CD14-positive monocyte (primary cell): ENCODE data around the gene NUP42. TPM values are rescaled to one million over a fixed set of nuclear protein-coding genes. Genes with fewer than 3 reads are reported as not detected.

Experiments
- DNase-seq, 3 donors: peaks; one replicate each; pipeline ENCODE4 v3.0.0-alpha.2; 2011 to 2022
- H2AFZ ChIP-seq: 2 replicates; pipeline ENCODE4 v1.6.0; 2012; ENCODE audit warnings: mild to moderate bottlenecking, low read depth, low read length, inconsistent platforms; ENCODE audit not compliant: insufficient read depth, poor library complexity, severe bottlenecking
- H3K27ac ChIP-seq, 2 donors: 1 replicate in 1 of 2; 2 replicates in 1 of 2; pipeline ENCODE4 v1.5.1; 2012 to 2013; ENCODE audit warnings: low read length in 2 of 2, control low read depth in 1 of 2, inconsistent platforms in 1 of 2, low read depth in 1 of 2, mild to moderate bottlenecking in 1 of 2
- H3K27me3 ChIP-seq, 2 donors: one replicate each; pipeline versions ENCODE4 v1.6.0 to v1.6.1; 2011 to 2013; ENCODE audit warnings: low read length in 2 of 2; ENCODE audit not compliant: control insufficient read depth in 2 of 2, insufficient read depth in 2 of 2
- H3K36me3 ChIP-seq, 2 donors: replicated peaks in 1 of 2; 1 replicate in 1 of 2; 2 replicates in 1 of 2; pipeline versions ENCODE4 v1.5.1 to v1.6.1; 2012 to 2013; ENCODE audit warnings: low read length in 2 of 2, control low read depth in 1 of 2, inconsistent platforms in 1 of 2, mild to moderate bottlenecking in 1 of 2; ENCODE audit not compliant: insufficient read depth in 2 of 2, control insufficient read depth in 1 of 2
- H3K4me1 ChIP-seq, 2 donors: 1 replicate in 1 of 2; 2 replicates in 1 of 2; pipeline versions ENCODE4 v1.5.1 to v1.6.1; 2012 to 2013; ENCODE audit warnings: low read length in 2 of 2, control low read depth in 1 of 2, inconsistent platforms in 1 of 2, mild to moderate bottlenecking in 1 of 2, moderate library complexity in 1 of 2; ENCODE audit not compliant: insufficient read depth in 2 of 2, control insufficient read depth in 1 of 2
- H3K4me2 ChIP-seq: replicated peaks from 2 replicates; pipeline ENCODE3; 2012; ENCODE audit warnings: low read length, moderate library complexity, mild to moderate bottlenecking; ENCODE audit not compliant: poor library complexity, severe bottlenecking; ENCODE audit errors: extremely low read depth
- H3K4me3 ChIP-seq, 3 experiments: fragments of 200-600 bp in 1 of 3; sonication (generic) in 1 of 3; replicated peaks in 1 of 3; 1 replicate in 2 of 3; 2 replicates in 1 of 3; pipeline ENCODE4 v1.5.1; 2011 to 2013; ENCODE audit warnings: low read length in 3 of 3, mild to moderate bottlenecking in 3 of 3, control low read depth in 2 of 3, low read depth in 2 of 3, inconsistent platforms in 1 of 3, moderate library complexity in 1 of 3
- H3K79me2 ChIP-seq: 2 replicates; pipeline ENCODE4 v1.6.0; 2012; ENCODE audit warnings: mild to moderate bottlenecking, control low read depth, inconsistent platforms, low read length, moderate library complexity; ENCODE audit not compliant: insufficient read depth
- H3K9ac ChIP-seq: 2 replicates; pipeline ENCODE4 v1.6.0; 2017; ENCODE audit warnings: low read length, mild to moderate bottlenecking; ENCODE audit not compliant: insufficient read depth, poor library complexity, severe bottlenecking
- H3K9me3 ChIP-seq, 2 donors: replicated peaks in 1 of 2; 1 replicate in 1 of 2; 2 replicates in 1 of 2; pipeline versions ENCODE4 v1.5.1 to v1.6.1; 2012 to 2013; ENCODE audit warnings: low read length in 2 of 2, control low read depth in 1 of 2; ENCODE audit not compliant: control insufficient read depth in 1 of 2, insufficient read depth in 1 of 2
- H4K20me1 ChIP-seq: 2 replicates; pipeline ENCODE4 v1.6.0; 2012; ENCODE audit warnings: mild to moderate bottlenecking, low read length, control low read depth, moderate library complexity; ENCODE audit not compliant: insufficient read depth
- H3K27ac Mint-ChIP-seq, 7 donors: one replicate each; pipeline ENCODE4 v1.8.0; 2020; ENCODE audit warnings: mild to moderate bottlenecking in 7 of 7, mixed read lengths in 7 of 7, moderate library complexity in 6 of 7, inconsistent platforms in 2 of 7
- H3K27me3 Mint-ChIP-seq, 3 donors: one replicate each; pipeline ENCODE4 v1.8.0; 2021 to 2022; ENCODE audit warnings: low read depth in 3 of 3, mild to moderate bottlenecking in 3 of 3, mixed read lengths in 3 of 3, moderate library complexity in 3 of 3, inconsistent platforms in 1 of 3
- H3K36me3 Mint-ChIP-seq, 2 donors: one replicate each; pipeline ENCODE4 v1.8.0; 2020; ENCODE audit warnings: mixed read lengths in 2 of 2, inconsistent platforms in 1 of 2, mild to moderate bottlenecking in 1 of 2
- H3K4me1 Mint-ChIP-seq: one replicate; pipeline ENCODE4 v1.8.0; 2020; ENCODE audit warnings: mild to moderate bottlenecking, mixed read lengths
- H3K4me3 Mint-ChIP-seq, 2 donors: one replicate each; pipeline ENCODE4 v1.8.0; 2020; ENCODE audit warnings: mild to moderate bottlenecking in 2 of 2, mixed read lengths in 2 of 2, moderate library complexity in 1 of 2
- H3K9me3 Mint-ChIP-seq, 7 donors: one replicate each; pipeline ENCODE4 v1.8.0; 2020 to 2022; ENCODE audit warnings: mixed read lengths in 7 of 7, mild to moderate bottlenecking in 6 of 7, moderate library complexity in 6 of 7, inconsistent platforms in 2 of 7
- CTCF ChIP-seq: fragments of 200-600 bp; IDR thresholded peaks from one replicate; pipeline ENCODE4 v1.8.0; 2022; ENCODE audit warnings: antibody characterized with exemption, mild to moderate bottlenecking
- WGBS: methylation state at CpG from one replicate; pipeline ENCODE4 v1.1.5; 2013; ENCODE audit warnings: missing lambda C conversion rate; ENCODE audit not compliant: insufficient coverage; 5-methylcytosine and 5-hydroxymethylcytosine counted together
- intact Hi-C, 2 donors: fragments of 100-400 bp; cut with micrococcal nuclease; formaldehyde crosslinking; loops; one replicate each; pipeline versions ENCODE4 v1.15.0 to v1.15.1; 2023
- polyA plus RNA-seq, 3 donors: library from polyadenylated mRNA; depleted of rRNA in 1 of 3; unstranded in 2 of 3; stranded (reverse) in 1 of 3; fragments of 300-500 nt in 2 of 3; fragments of >200 nt in 1 of 3; fragmentation: Illumina TruSeq in 2 of 3; gene quantifications; 1 replicate in 2 of 3; 2 replicates in 1 of 3; pipeline ENCODE4 v1.2.3, GENCODE V29; 2012 to 2021

NUP42 gene
- polyA plus RNA-seq, 3 donors = 26.3 to 54.6 (median 28.5) TPM

GRCh38 chr7:23165316-23165715 is 16.5 kb upstream of the NUP42 start:
- no peaks in the 10 kb centered on the region for H3K27me3 ChIP-seq
- H3K27me3 Mint-ChIP-seq = peaks cover 0 to 1% (median 0%) of the 10 kb centered on the region in 3 donors
- no peak overlapping the region for H3K9ac ChIP-seq
- H3K4me1 Mint-ChIP-seq = no peaks in the 10 kb centered on the region
- H3K9me3 Mint-ChIP-seq = no peaks in the 10 kb centered on the region
- no CpG with 5 or more reads among the region's 1 CpG for WGBS
- no peak overlapping the region for H3K4me3 ChIP-seq
- peaks cover 7 to 15% of the 10 kb centered on the region in 2 donors for H3K36me3 Mint-ChIP-seq
- TF ChIP-seq CTCF = no peak
- H3K36me3 ChIP-seq = peaks cover 0 to 7% of the 10 kb centered on the region in 2 donors
- no peak overlapping the region for H3K27ac ChIP-seq
- H3K9me3 ChIP-seq = no peaks in the 10 kb centered on the region
- H4K20me1 ChIP-seq = no peaks in the 10 kb centered on the region
- intact Hi-C loops = no loop called here
- H2AFZ ChIP-seq = no peak overlapping the region
- H3K4me2 ChIP-seq = no peak overlapping the region
- H3K4me1 ChIP-seq = no peaks in the 10 kb centered on the region
- no peak overlapping the region for H3K27ac Mint-ChIP-seq
- no peak overlapping the region for H3K4me3 Mint-ChIP-seq
- no peaks in the 10 kb centered on the region for H3K79me2 ChIP-seq
- no peak for DNase-seq

- H3K27me3 ChIP-seq = no peaks in the 10 kb centered on the region
- Mint-ChIP-seq H3K27me3 (peaks cover 0 to 1% (median 0%) of the 10 kb centered on the region in 3 donors), H3K36me3 (peaks cover 16 to 25% of the 10 kb centered on the region in 2 donors), H3K4me3 (no peak overlapping the region), H3K4me1 (no peaks in the 10 kb centered on the region), H3K27ac (no peak overlapping the region), H3K9me3 (no peaks in the 10 kb centered on the region)
- H3K4me1 ChIP-seq = no peaks in the 10 kb centered on the region
- H4K20me1 ChIP-seq = no peaks in the 10 kb centered on the region
- H3K27ac ChIP-seq = no peak overlapping the region
- no peak overlapping the region for H3K9ac ChIP-seq
- H3K4me3 ChIP-seq = no peak overlapping the region
- no peak overlapping the region for H3K4me2 ChIP-seq
- TF ChIP-seq CTCF = no peak
- H3K9me3 ChIP-seq = no peaks in the 10 kb centered on the region
- H3K36me3 ChIP-seq = peaks cover 0 to 7% of the 10 kb centered on the region in 2 donors
- no peak overlapping the region for H2AFZ ChIP-seq
- no peaks in the 10 kb centered on the region for H3K79me2 ChIP-seq
- 100% methylated on average over 2 of the region's 5 CpGs for WGBS
- intact Hi-C loops = no loop called here
- no peak for DNase-seq
These were observed 14.2 kb upstream of the NUP42 start for GRCh38 chr7:23167691-23168090.
